ENCODE measurements around the gene PLCG2.
"Not testable (repeated sequence)": the region's sequence is repeated elsewhere in the genome, so short reads cannot be mapped to it uniquely, and the experiment has no call there.

The PLCG2 gene

GRCh38 chr16:81956213-81956948 lies 177.3 kb downstream of the PLCG2 start:
- Histone ChIP-seq H4K20me1 (no peaks in the 10 kb centered on the region), H3K4me1 (peaks cover 0 to 11% (median 0%) of the 10 kb centered on the region in 10 experiments; a peak in 6 of 20 replicates), H3K27ac (no peak overlapping the region), H3K9me3 (replicated peaks in 1 of 11) (peaks cover 4 to 23% (median 12%) of the 10 kb centered on the region in 11 experiments), H3K27me3 (no peaks in the 10 kb centered on the region), H3K4me2 (peak overlapping the region in 1 of 11 experiments; percentile 4; a peak in 1 of 22 replicates), H3K4me3 (no peak overlapping the region), H3K36me3 (peaks cover 71 to 99% (median 88%) of the 10 kb centered on the region in 11 experiments), H3K9ac (no peak overlapping the region)
- peak in 9 of 11 experiments; percentile 11 to 77 (median 54); a peak in 9 of 22 replicates for TF ChIP-seq Cebpa-rat (IDR thresholded peaks at IDR 0.05)

GRCh38 chr16:81964808-81965207 lies 185.7 kb downstream of the PLCG2 start:
- H3K9ac ChIP-seq, result no peak overlapping the region
- no peak for TF ChIP-seq Cebpa-rat (IDR thresholded peaks at IDR 0.05)
- peaks cover 0 to 10% (median 4%) of the 10 kb centered on the region in 11 experiments; a peak in 4 of 22 replicates for H3K9me3 ChIP-seq (replicated peaks in 1 of 11)
- peaks cover 0 to 11% (median 0%) of the 10 kb centered on the region in 10 experiments; a peak in 1 of 20 replicates for H3K4me1 ChIP-seq
- no peak overlapping the region for H3K4me2 ChIP-seq
- peaks cover 0 to 23% (median 9%) of the 10 kb centered on the region in 11 experiments; a peak in 11 of 22 replicates for H3K36me3 ChIP-seq
- H3K4me3 ChIP-seq, result no peak overlapping the region
- H4K20me1 ChIP-seq, result no peaks in the 10 kb centered on the region
- H3K27ac ChIP-seq, result no peak overlapping the region
- H3K27me3 ChIP-seq, result no peaks in the 10 kb centered on the region

DNA sequence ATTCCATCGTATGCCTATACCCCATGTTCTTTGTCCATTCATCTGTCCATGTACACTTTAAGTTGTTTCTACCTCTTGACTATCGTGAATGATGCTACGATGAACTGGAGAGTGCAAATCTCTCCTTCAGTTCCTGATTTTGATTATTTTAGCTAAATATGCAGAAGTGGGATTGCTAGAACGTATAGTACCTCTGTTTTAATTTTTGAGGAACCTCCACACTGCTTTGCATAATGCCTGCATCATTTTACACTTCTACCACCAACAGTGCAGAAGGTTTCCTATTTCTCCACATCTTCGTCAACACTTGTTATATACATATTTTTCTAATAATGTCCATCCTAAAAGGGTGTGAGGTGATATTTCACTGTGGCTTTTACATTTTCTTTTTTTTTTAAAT lies 188.3 kb downstream of the PLCG2 start:
- H3K4me1 ChIP-seq, result peaks cover 0 to 11% (median 0%) of the 10 kb centered on the region in 10 experiments; a peak in 1 of 20 replicates
- no peaks in the 10 kb centered on the region for H3K27me3 ChIP-seq
- no peak overlapping the region for H3K27ac ChIP-seq
- no peak for TF ChIP-seq Cebpa-rat (IDR thresholded peaks at IDR 0.05)
- no peak overlapping the region for H3K4me3 ChIP-seq
- H3K9me3 ChIP-seq (replicated peaks in 1 of 11), result peaks cover 8 to 24% (median 18%) of the 10 kb centered on the region in 11 experiments
- H4K20me1 ChIP-seq, result no peaks in the 10 kb centered on the region
- H3K4me2 ChIP-seq, result no peak overlapping the region
- H3K9ac ChIP-seq, result no peak overlapping the region
- H3K36me3 ChIP-seq, result no peaks in the 10 kb centered on the region

- Histone ChIP-seq H3K27ac (no peak overlapping the region), H3K4me1 (peaks cover 0 to 10% (median 0%) of the 10 kb centered on the region in 10 experiments; a peak in 1 of 20 replicates), H3K9ac (no peak overlapping the region), H3K36me3 (no peaks in the 10 kb centered on the region; a peak in 1 of 22 replicates), H3K27me3 (no peaks in the 10 kb centered on the region), H3K4me2 (no peak overlapping the region), H4K20me1 (no peaks in the 10 kb centered on the region), H3K4me3 (no peak overlapping the region), H3K9me3 (replicated peaks in 1 of 11) (peaks cover 24 to 62% (median 31%) of the 10 kb centered on the region in 11 experiments)
- no peak for TF ChIP-seq Cebpa-rat (IDR thresholded peaks at IDR 0.05)
Observed at GRCh38 chr16:81971853-81972252, 192.8 kb downstream of the PLCG2 start.

DNA sequence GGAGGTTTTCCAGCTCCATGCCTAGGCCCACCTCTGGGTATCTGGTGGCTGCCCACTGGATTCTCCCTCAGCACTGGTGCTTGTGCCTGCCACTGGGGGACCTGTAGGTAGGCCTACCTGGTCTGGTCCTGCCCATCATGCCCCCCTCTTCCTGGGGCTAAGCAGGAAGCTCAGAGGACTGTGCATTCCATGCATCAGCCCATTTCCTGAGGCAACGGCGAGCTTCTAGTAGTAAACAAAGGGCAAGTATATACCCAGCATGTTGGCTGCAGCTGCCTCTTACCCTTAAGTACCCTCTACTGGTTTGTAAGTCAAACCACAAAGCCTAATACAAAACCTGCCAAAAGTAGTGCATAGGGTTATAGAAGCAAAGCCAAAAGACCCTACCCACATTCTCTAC lies 194.6 kb downstream of the PLCG2 start:
- Histone ChIP-seq H3K9ac (no peak overlapping the region), H3K27me3 (no peaks in the 10 kb centered on the region), H3K36me3 (no peaks in the 10 kb centered on the region; a peak in 1 of 22 replicates), H4K20me1 (no peaks in the 10 kb centered on the region), H3K9me3 (replicated peaks in 1 of 11) (peaks cover 30 to 71% (median 37%) of the 10 kb centered on the region in 11 experiments), H3K27ac (no peak overlapping the region), H3K4me1 (no peaks in the 10 kb centered on the region), H3K4me2 (no peak overlapping the region), H3K4me3 (no peak overlapping the region)
- TF ChIP-seq Cebpa-rat (IDR thresholded peaks at IDR 0.05), result no peak

GRCh38 chr16:81975637-81976036 lies 196.5 kb downstream of the PLCG2 start:
- Histone ChIP-seq H3K27ac (no peak overlapping the region), H3K27me3 (no peaks in the 10 kb centered on the region), H3K4me1 (no peaks in the 10 kb centered on the region), H3K9ac (no peak overlapping the region), H3K36me3 (no peaks in the 10 kb centered on the region; a peak in 1 of 22 replicates), H3K4me3 (no peak overlapping the region), H3K4me2 (no peak overlapping the region), H3K9me3 (replicated peaks in 1 of 11) (peaks cover 30 to 65% (median 36%) of the 10 kb centered on the region in 11 experiments), H4K20me1 (no peaks in the 10 kb centered on the region)
- TF ChIP-seq Cebpa-rat (IDR thresholded peaks at IDR 0.05), result no peak

- H3K4me3 ChIP-seq, H4K20me1 ChIP-seq, H3K4me1 ChIP-seq, H3K36me3 ChIP-seq, H3K4me2 ChIP-seq, H3K9ac ChIP-seq, H3K27ac ChIP-seq, H3K27me3 ChIP-seq: not testable (repeated sequence)
- H3K9me3 ChIP-seq (replicated peaks in 1 of 11), result peaks cover 13 to 47% (median 23%) of the 10 kb centered on the region in 11 experiments
Observed at GRCh38 chr16:81977335-81977942, 198.3 kb downstream of the PLCG2 start.

DNA sequence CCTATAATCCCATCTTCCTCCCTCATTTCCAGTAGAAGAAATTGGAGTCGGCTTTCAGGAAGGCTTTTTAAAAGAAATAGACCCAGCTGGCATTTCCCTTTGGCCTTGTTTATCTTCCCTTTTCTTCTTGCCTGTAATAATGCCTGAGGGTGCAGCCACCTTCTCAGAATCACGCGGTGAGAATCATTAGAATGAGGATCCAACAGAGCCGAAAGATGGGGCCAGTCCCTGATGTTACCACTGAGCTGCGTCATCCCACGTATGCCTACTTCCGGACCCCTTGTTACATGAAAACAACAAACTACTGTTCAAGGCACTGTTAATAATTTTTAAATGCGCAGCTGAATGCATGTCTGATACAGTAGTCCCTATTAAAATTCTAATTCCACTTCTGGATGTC lies 208.0 kb downstream of the PLCG2 start:
- Histone ChIP-seq H3K4me2 (no peak overlapping the region), H3K4me1 (no peaks in the 10 kb centered on the region), H3K27me3 (no peaks in the 10 kb centered on the region), H3K36me3 (no peaks in the 10 kb centered on the region), H4K20me1 (no peaks in the 10 kb centered on the region), H3K9ac (no peak overlapping the region), H3K27ac (no peak overlapping the region), H3K4me3 (no peak overlapping the region), H3K9me3 (replicated peaks in 1 of 11) (no peaks in the 10 kb centered on the region)
- TF ChIP-seq Cebpa-rat (IDR thresholded peaks at IDR 0.05), result no peak

- H3K9ac ChIP-seq, result no peak overlapping the region
- no peak overlapping the region for H3K4me2 ChIP-seq
- H3K9me3 ChIP-seq (replicated peaks in 1 of 11), result no peaks in the 10 kb centered on the region
- TF ChIP-seq Cebpa-rat (IDR thresholded peaks at IDR 0.05), result no peak
- no peaks in the 10 kb centered on the region for H3K36me3 ChIP-seq
- no peak overlapping the region for H3K4me3 ChIP-seq
- no peaks in the 10 kb centered on the region for H3K27me3 ChIP-seq
- H4K20me1 ChIP-seq, result no peaks in the 10 kb centered on the region
- H3K4me1 ChIP-seq, result no peaks in the 10 kb centered on the region
- no peak overlapping the region for H3K27ac ChIP-seq
Observed at GRCh38 chr16:81987706-81988105, 208.6 kb downstream of the PLCG2 start.

Measured in BLaER1 treated with 17β-estradiol and CSF1 and Interleukin-3, amounts not matched to agents 10 nM and 100 nM (cell line).